ENCODE data around the gene ZNF185. TPM values are rescaled to one million over a fixed set of nuclear protein-coding genes. Genes with fewer than 3 reads are reported as not detected.

ZNF185 gene
- total and polyA plus RNA-seq, 2 of the 8 experiments (the other 6 are each of a cell fraction or from before 2014, with no cell fraction given) = 15.6 to 20.1 TPM

GRCh38 chrX:152943826-152944225, 46.0 kb downstream of the ZNF185 start:
- H2BK5ac ChIP-seq (ENCODE audit: low read depth, low read length) = no peak overlapping the region
- FAIRE-seq = no peak
- no peaks in the 10 kb centered on the region for H3K9me3 ChIP-seq (ENCODE audit: insufficient read depth in 2 of 2, low read depth in 1 of 2, low read length in 1 of 2)
- no peak overlapping the region for H4K5ac ChIP-seq (ENCODE audit: insufficient read length, low read depth, low read length)
- H3K14ac ChIP-seq (ENCODE audit: insufficient read length) = no peak overlapping the region
- H3K79me1 ChIP-seq (ENCODE audit: low read depth, low read length) = no peaks in the 10 kb centered on the region
- H3K18ac ChIP-seq (ENCODE audit: extremely low read depth, low read length) = no peak overlapping the region
- no peak overlapping the region for H3K56ac ChIP-seq (replicated peaks; ENCODE audit: insufficient read length, low read depth, low read length)
- peaks cover 0 to 1% of the 10 kb centered on the region in 2 experiments for H4K20me1 ChIP-seq (replicated peaks in 1 of 2; ENCODE audit: control insufficient read depth in 1 of 2, insufficient read depth in 2 of 2, low read length in 2 of 2)
- no peak overlapping the region for H3K4ac ChIP-seq (replicated peaks; ENCODE audit: insufficient read length, low read depth, low read length)
- POLR2A ChIA-PET (ENCODE audit: partially characterized antibody) = no interaction called here
- no peaks in the 10 kb centered on the region for H3K27me3 ChIP-seq (replicated peaks in 1 of 4; ENCODE audit: control insufficient read depth in 3 of 4, extremely low read depth in 1 of 4, insufficient read depth in 3 of 4, low read length in 3 of 4)
- peaks cover 0 to 4% (median 0%) of the 10 kb centered on the region in 4 experiments; a peak in 2 of 7 replicates for H3K4me1 ChIP-seq (replicated peaks in 1 of 4; ENCODE audit: control insufficient read depth in 3 of 4, insufficient read depth in 4 of 4, low read length in 3 of 4)
- no peak overlapping the region for H2AK5ac ChIP-seq (ENCODE audit: low read depth, low read length)
- H3K27ac ChIP-seq (ENCODE audit: low read depth, low read length) = no peak overlapping the region
- WGBS, 2 experiments (ENCODE audit: extremely low coverage in 1 of 2, insufficient coverage in 1 of 2, insufficient read length in 1 of 2, insufficient replicate concordance in 2 of 2, low coverage in 1 of 2, low lambda C conversion rate in 2 of 2, missing lambda C conversion rate in 1 of 2) = 88% methylated on average over 1 of the region's 1 CpG; no CpG with 5 or more reads in 1 of the 2 experiments
- no peak overlapping the region for H2BK12ac ChIP-seq (ENCODE audit: low read depth, low read length)
- no peaks in the 10 kb centered on the region for H3K79me2 ChIP-seq (ENCODE audit: control insufficient read depth in 1 of 2, insufficient read depth in 2 of 2, low read length in 2 of 2)
- H3K4me2 ChIP-seq (ENCODE audit: insufficient read depth in 1 of 2, low read depth in 2 of 2, low read length in 2 of 2) = no peak overlapping the region
- H3K36me3 ChIP-seq (ENCODE audit: control insufficient read depth in 2 of 4, insufficient read depth in 4 of 4, low read length in 3 of 4) = no peaks in the 10 kb centered on the region; a peak in 1 of 8 replicates
- no peak overlapping the region for H2BK20ac ChIP-seq (ENCODE audit: low read length)
- no peak overlapping the region for H4K8ac ChIP-seq (ENCODE audit: extremely low read depth, insufficient read depth, low read length)
- H2BK15ac ChIP-seq (ENCODE audit: low read length) = no peak overlapping the region
- CTCF ChIA-PET (ENCODE audit: partially characterized antibody) = interaction anchor here (1.6 to 3.6 kb wide), 4 partner anchors 10 to 28 kb away, joined by 4 to 10 read pairs (median 6); no protein-coding TSS in a partner anchor
- no peak overlapping the region for H3K23ac ChIP-seq (ENCODE audit: insufficient read length)
- no peak overlapping the region for H4K91ac ChIP-seq (replicated peaks; ENCODE audit: insufficient read length, low read length)
- no peak overlapping the region for H2BK120ac ChIP-seq (replicated peaks; ENCODE audit: low read depth, low read length)
- H3K9ac ChIP-seq (replicated peaks in 1 of 4; ENCODE audit: extremely low read depth in 1 of 4, low read depth in 3 of 4, low read length in 3 of 4) = no peak overlapping the region
- no peak for DNase-seq (ENCODE audit: low read depth in 1 of 2, low spot score in 2 of 2)
- no peaks in the 10 kb centered on the region for H3K23me2 ChIP-seq (ENCODE audit: low read depth, low read length)
- no peak overlapping the region for H3K4me3 ChIP-seq (ENCODE audit: extremely low read depth in 1 of 4, insufficient read depth in 2 of 4, low read depth in 3 of 4, low read length in 4 of 4)
- no peak overlapping the region for H2AFZ ChIP-seq (ENCODE audit: low read length)
- TF ChIP-seq GTF2F1 (IDR thresholded peaks at IDR 0.05; ENCODE audit: borderline replicate concordance, low read depth, low read length) = no peak
- no peak for TF ChIP-seq SP2 (IDR thresholded peaks at IDR 0.05; ENCODE audit: low read length)
- TF ChIP-seq ZNF274 (IDR thresholded peaks at IDR 0.05; ENCODE audit: borderline replicate concordance, extremely low read depth, low read length) = no peak
- no peak for TF ChIP-seq CREB1 (IDR thresholded peaks at IDR 0.05)

All from H1 (cell line).